HL-60 (cell line): ENCODE measurements around the gene SHROOM3.

Source experiments
- POLR2AphosphoS5 ChIP-seq: IDR thresholded peaks from 2 replicates; pipeline ENCODE4 v1.6.1; 2012; ENCODE audit warnings: low read depth
- TF ChIP-seq, protein P1 (sequence below): IDR thresholded peaks from one replicate; pipeline ENCODE4 v1.5.1; 2011; ENCODE audit warnings: low read length, control low read depth, inconsistent platforms; ENCODE audit not compliant: insufficient read depth

GRCh38 chr4:76732246-76732645 is 297.2 kb downstream of the SHROOM3 start:
- TF ChIP-seq, protein P1, sequence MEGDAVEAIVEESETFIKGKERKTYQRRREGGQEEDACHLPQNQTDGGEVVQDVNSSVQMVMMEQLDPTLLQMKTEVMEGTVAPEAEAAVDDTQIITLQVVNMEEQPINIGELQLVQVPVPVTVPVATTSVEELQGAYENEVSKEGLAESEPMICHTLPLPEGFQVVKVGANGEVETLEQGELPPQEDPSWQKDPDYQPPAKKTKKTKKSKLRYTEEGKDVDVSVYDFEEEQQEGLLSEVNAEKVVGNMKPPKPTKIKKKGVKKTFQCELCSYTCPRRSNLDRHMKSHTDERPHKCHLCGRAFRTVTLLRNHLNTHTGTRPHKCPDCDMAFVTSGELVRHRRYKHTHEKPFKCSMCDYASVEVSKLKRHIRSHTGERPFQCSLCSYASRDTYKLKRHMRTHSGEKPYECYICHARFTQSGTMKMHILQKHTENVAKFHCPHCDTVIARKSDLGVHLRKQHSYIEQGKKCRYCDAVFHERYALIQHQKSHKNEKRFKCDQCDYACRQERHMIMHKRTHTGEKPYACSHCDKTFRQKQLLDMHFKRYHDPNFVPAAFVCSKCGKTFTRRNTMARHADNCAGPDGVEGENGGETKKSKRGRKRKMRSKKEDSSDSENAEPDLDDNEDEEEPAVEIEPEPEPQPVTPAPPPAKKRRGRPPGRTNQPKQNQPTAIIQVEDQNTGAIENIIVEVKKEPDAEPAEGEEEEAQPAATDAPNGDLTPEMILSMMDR, result no peak
- TF ChIP-seq POLR2AphosphoS5, result no peak
